HCT116 (cell line): ENCODE data around the gene CACNA2D3.

Experiments used
- ELF1 ChIP-seq: IDR thresholded peaks from 2 replicates; pipeline ENCODE4 v1.6.1; 2012; ENCODE audit warnings: low read depth, borderline replicate concordance
- EZH2 ChIP-seq: fragments of 200-600 bp; sonication (generic); IDR thresholded peaks from 2 replicates; pipeline ENCODE4 v1.6.1; 2017; ENCODE audit warnings: antibody characterized with exemption, mixed run types
- JUND ChIP-seq: IDR thresholded peaks from 2 replicates; pipeline ENCODE4 v1.6.1; 2012
- POLR2A ChIP-seq: IDR thresholded peaks from 2 replicates; pipeline ENCODE4 v1.7.0; 2011; ENCODE audit warnings: borderline replicate concordance; ENCODE audit not compliant: insufficient read depth, insufficient read length; ENCODE audit errors: extremely low read depth
- SP1 ChIP-seq: IDR thresholded peaks from 2 replicates; pipeline ENCODE4 v1.6.1; 2012; ENCODE audit warnings: low read depth
- TCF7L2 ChIP-seq: IDR thresholded peaks from 2 replicates; pipeline ENCODE4 v1.7.0; 2011; ENCODE audit warnings: borderline replicate concordance, inconsistent platforms; ENCODE audit not compliant: insufficient read depth, insufficient read length; ENCODE audit errors: extremely low read depth
- ZNF274 ChIP-seq: fragments of 200-500 bp; sonication (Bioruptor generic); IDR thresholded peaks from 2 replicates; pipeline ENCODE4 v1.6.1; 2014; ENCODE audit warnings: mild to moderate bottlenecking, low read depth, low read length, inconsistent platforms
- TF ChIP-seq, protein P1 (sequence below), 3 experiments: fragments of 200-600 bp in 1 of 3; sonication (generic) in 1 of 3; IDR thresholded peaks in 2 of 3; conservative IDR thresholded peaks in 1 of 3; 2 replicates each; pipeline ENCODE4 v1.5.1; 2012 to 2017; ENCODE audit warnings: low read depth in 2 of 3, low read length in 2 of 3, antibody characterized with exemption in 1 of 3, borderline replicate concordance in 1 of 3, control low read depth in 1 of 3, mild to moderate bottlenecking in 1 of 3, mixed read lengths in 1 of 3, mixed run types in 1 of 3, moderate library complexity in 1 of 3; ENCODE audit not compliant: insufficient read depth in 1 of 3
- TF ChIP-seq, protein P2 (sequence below): IDR thresholded peaks from 2 replicates; pipeline ENCODE4 v1.6.1; 2012
- TF ChIP-seq, protein P3 (sequence below): IDR thresholded peaks from 2 replicates; pipeline ENCODE4 v1.6.1; 2012
- TF ChIP-seq, protein P4 (sequence below): IDR thresholded peaks from 2 replicates; pipeline ENCODE4 v1.6.1; 2012; ENCODE audit warnings: low read depth

DNA sequence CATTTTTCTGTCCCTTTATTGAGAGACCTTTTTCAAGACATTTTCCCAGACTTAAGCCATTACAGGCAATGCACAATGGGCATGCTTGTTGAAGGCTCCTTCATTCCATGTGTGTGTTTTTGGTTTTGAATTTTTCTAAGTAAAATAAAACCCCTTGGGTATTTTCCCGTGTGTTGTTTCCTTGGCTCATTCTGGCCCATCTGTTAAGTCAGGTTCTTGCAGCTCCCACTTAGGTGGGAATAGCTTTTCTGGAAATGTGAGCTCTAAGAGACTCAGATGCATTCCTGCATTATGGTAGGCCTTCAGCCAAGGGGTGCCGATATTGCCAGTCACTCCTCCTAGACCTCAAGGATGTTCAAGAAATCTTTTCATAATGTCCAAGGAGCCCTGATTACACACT lies 314.9 kb downstream of the CACNA2D3 start:
- TF ChIP-seq, protein P1, sequence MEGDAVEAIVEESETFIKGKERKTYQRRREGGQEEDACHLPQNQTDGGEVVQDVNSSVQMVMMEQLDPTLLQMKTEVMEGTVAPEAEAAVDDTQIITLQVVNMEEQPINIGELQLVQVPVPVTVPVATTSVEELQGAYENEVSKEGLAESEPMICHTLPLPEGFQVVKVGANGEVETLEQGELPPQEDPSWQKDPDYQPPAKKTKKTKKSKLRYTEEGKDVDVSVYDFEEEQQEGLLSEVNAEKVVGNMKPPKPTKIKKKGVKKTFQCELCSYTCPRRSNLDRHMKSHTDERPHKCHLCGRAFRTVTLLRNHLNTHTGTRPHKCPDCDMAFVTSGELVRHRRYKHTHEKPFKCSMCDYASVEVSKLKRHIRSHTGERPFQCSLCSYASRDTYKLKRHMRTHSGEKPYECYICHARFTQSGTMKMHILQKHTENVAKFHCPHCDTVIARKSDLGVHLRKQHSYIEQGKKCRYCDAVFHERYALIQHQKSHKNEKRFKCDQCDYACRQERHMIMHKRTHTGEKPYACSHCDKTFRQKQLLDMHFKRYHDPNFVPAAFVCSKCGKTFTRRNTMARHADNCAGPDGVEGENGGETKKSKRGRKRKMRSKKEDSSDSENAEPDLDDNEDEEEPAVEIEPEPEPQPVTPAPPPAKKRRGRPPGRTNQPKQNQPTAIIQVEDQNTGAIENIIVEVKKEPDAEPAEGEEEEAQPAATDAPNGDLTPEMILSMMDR (IDR thresholded peaks at IDR 0.05 in 2 of 3, conservative IDR thresholded peaks at IDR 0.05 in 1 of 3; ENCODE audit: borderline replicate concordance in 1 of 3, insufficient read depth in 1 of 3, low read depth in 2 of 3, low read length in 2 of 3): no peak
- TF ChIP-seq SP1 (no peak), POLR2A (no peak), ZNF274 (no peak), JUND (no peak), EZH2 (no peak), ELF1 (no peak), TCF7L2 (no peak)
- TF ChIP-seq, protein P2, sequence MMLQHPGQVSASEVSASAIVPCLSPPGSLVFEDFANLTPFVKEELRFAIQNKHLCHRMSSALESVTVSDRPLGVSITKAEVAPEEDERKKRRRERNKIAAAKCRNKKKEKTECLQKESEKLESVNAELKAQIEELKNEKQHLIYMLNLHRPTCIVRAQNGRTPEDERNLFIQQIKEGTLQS: no peak
- TF ChIP-seq, protein P3, sequence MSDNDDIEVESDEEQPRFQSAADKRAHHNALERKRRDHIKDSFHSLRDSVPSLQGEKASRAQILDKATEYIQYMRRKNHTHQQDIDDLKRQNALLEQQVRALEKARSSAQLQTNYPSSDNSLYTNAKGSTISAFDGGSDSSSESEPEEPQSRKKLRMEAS: no peak
- TF ChIP-seq, protein P4, sequence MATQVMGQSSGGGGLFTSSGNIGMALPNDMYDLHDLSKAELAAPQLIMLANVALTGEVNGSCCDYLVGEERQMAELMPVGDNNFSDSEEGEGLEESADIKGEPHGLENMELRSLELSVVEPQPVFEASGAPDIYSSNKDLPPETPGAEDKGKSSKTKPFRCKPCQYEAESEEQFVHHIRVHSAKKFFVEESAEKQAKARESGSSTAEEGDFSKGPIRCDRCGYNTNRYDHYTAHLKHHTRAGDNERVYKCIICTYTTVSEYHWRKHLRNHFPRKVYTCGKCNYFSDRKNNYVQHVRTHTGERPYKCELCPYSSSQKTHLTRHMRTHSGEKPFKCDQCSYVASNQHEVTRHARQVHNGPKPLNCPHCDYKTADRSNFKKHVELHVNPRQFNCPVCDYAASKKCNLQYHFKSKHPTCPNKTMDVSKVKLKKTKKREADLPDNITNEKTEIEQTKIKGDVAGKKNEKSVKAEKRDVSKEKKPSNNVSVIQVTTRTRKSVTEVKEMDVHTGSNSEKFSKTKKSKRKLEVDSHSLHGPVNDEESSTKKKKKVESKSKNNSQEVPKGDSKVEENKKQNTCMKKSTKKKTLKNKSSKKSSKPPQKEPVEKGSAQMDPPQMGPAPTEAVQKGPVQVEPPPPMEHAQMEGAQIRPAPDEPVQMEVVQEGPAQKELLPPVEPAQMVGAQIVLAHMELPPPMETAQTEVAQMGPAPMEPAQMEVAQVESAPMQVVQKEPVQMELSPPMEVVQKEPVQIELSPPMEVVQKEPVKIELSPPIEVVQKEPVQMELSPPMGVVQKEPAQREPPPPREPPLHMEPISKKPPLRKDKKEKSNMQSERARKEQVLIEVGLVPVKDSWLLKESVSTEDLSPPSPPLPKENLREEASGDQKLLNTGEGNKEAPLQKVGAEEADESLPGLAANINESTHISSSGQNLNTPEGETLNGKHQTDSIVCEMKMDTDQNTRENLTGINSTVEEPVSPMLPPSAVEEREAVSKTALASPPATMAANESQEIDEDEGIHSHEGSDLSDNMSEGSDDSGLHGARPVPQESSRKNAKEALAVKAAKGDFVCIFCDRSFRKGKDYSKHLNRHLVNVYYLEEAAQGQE: no peak
